Body of pancreas (tissue), 4 donors: ENCODE data around the gene DSCAM. TPM values are rescaled to one million over a fixed set of nuclear protein-coding genes. Genes with fewer than 3 reads are reported as not detected.

Experiments used
- ATAC-seq: fragments of 150-250 bp; one replicate; pipeline ENCODE4 v1.9.1; 2016
- DNase-seq, 4 donors: peaks; one replicate each; pipeline ENCODE4 v3.0.0-alpha.2; 2019
- H3K27ac ChIP-seq, 4 donors: fragments of 200-600 bp; sonication (generic); 1 replicate in 3 of 4; 2 replicates in 1 of 4; pipeline versions ENCODE4 v1.5.1 to v1.6.1; 2016 to 2019; ENCODE audit warnings: mild to moderate bottlenecking in 1 of 4, mixed read lengths in 1 of 4, moderate library complexity in 1 of 4
- H3K27me3 ChIP-seq, 2 donors: fragments of 200-600 bp; sonication (generic); one replicate each; pipeline ENCODE4 v1.6.0; 2016; ENCODE audit warnings: mild to moderate bottlenecking in 1 of 2
- H3K36me3 ChIP-seq, 2 donors: fragments of 200-600 bp; sonication (generic); replicated peaks in 1 of 2; 2 replicates each; pipeline ENCODE4 v1.5.1; 2016; ENCODE audit warnings: low read depth in 2 of 2; ENCODE audit not compliant: insufficient read depth in 1 of 2
- H3K4me1 ChIP-seq: fragments of 200-600 bp; sonication (generic); one replicate; pipeline ENCODE4 v1.6.0; 2016
- H3K4me3 ChIP-seq, 2 donors: fragments of 200-600 bp; sonication (generic); 1 replicate in 1 of 2; 2 replicates in 1 of 2; pipeline ENCODE4 v1.5.1; 2016 to 2019
- H3K9me3 ChIP-seq, 3 donors: fragments of 200-600 bp; sonication (generic); 1 replicate in 2 of 3; 2 replicates in 1 of 3; pipeline ENCODE4 v1.5.1; 2016
- POLR2A ChIP-seq, 3 donors: fragments of 450-650 bp; IDR thresholded peaks; one replicate each; pipeline ENCODE4 v1.6.1; 2016; ENCODE audit warnings: antibody characterized with exemption in 3 of 3, mild to moderate bottlenecking in 2 of 3
- WGBS, 2 donors: methylation state at CpG; one replicate each; pipeline ENCODE4 v1.1.5; 2017; 5-methylcytosine and 5-hydroxymethylcytosine counted together
- intact Hi-C: fragments of 100-400 bp; cut with DNase I; formaldehyde crosslinking; loops from one replicate; pipeline ENCODE4 v1.15.1; 2023
- total RNA-seq, 2 donors: library from RNA; depleted of rRNA; stranded (reverse); fragments of >200 nt; gene quantifications; one replicate each; pipeline ENCODE4 v1.1.0, GENCODE V29; 2016
- TF ChIP-seq, protein P1 (sequence below), 7 experiments: fragments of 450-650 bp in 4 of 7; fragments of 200-600 bp in 3 of 7; sonication (generic) in 3 of 7; IDR thresholded peaks; one replicate each; pipeline ENCODE4 v1.5.1; 2016 to 2019; ENCODE audit warnings: antibody characterized with exemption in 7 of 7

The DSCAM gene
- total RNA-seq, 2 donors from 2014 or later: 0.26 TPM; not detected in 1

DNA sequence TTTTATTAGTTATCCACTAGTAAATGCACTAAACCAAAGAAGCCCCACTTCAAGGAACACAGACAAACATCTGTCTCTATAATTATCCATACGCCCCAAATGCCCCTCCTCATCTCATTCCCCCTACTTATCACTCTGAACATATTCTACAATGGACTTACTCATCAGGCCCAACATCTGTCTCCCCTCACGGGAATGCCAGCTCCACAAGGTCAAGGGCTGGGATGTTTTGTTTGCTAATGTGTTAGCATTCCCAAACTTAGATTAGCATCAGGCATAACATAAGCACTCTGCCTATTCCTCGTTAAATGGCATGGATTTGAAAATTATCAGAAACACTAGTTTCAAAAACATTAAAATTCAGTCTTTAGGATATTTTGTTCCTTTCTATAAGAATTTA is 279.5 kb downstream of the DSCAM start:
- Histone ChIP-seq H3K4me3 (no peak overlapping the region), H3K36me3 (no peaks in the 10 kb centered on the region), H3K27me3 (no peaks in the 10 kb centered on the region), H3K27ac (no peak overlapping the region), H3K9me3 (no peaks in the 10 kb centered on the region), H3K4me1 (no peaks in the 10 kb centered on the region)
- TF ChIP-seq, protein P1, sequence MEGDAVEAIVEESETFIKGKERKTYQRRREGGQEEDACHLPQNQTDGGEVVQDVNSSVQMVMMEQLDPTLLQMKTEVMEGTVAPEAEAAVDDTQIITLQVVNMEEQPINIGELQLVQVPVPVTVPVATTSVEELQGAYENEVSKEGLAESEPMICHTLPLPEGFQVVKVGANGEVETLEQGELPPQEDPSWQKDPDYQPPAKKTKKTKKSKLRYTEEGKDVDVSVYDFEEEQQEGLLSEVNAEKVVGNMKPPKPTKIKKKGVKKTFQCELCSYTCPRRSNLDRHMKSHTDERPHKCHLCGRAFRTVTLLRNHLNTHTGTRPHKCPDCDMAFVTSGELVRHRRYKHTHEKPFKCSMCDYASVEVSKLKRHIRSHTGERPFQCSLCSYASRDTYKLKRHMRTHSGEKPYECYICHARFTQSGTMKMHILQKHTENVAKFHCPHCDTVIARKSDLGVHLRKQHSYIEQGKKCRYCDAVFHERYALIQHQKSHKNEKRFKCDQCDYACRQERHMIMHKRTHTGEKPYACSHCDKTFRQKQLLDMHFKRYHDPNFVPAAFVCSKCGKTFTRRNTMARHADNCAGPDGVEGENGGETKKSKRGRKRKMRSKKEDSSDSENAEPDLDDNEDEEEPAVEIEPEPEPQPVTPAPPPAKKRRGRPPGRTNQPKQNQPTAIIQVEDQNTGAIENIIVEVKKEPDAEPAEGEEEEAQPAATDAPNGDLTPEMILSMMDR (IDR thresholded peaks at IDR 0.05): no peak
- no peak for TF ChIP-seq POLR2A (IDR thresholded peaks at IDR 0.05)
- ATAC-seq: no peak
- 40 to 48% methylated on average over 3 of the region's 3 CpGs for WGBS, 2 donors
- intact Hi-C loops: no loop called here
- no peak for DNase-seq

DNA sequence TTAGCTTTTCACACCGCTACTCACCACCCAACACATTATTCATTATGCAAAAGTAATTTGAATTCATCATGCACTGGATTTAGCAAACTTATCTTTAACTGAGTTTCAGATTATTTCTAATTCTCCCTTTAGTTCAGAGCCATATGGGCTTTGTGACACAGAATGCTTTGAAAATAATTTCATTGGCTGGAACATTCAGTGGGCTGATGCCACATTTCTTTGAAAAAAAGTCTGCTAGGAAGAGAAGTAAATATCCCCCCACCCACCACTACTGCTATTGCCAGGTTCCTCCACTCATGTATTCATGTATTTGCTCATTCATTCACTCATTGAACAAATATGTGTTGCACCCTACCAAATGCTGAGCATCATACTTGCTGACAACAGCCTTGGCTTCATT is 280.5 kb downstream of the DSCAM start:
- TF ChIP-seq, protein P1 (IDR thresholded peaks at IDR 0.05): no peak
- TF ChIP-seq POLR2A (IDR thresholded peaks at IDR 0.05): no peak
- Histone ChIP-seq H3K9me3 (no peaks in the 10 kb centered on the region), H3K36me3 (no peaks in the 10 kb centered on the region), H3K4me3 (no peak overlapping the region), H3K27me3 (no peaks in the 10 kb centered on the region), H3K27ac (no peak overlapping the region), H3K4me1 (no peaks in the 10 kb centered on the region)
- WGBS, 2 donors: 40 to 75% methylated on average over 1 of the region's 1 CpG
- no peak for DNase-seq
- intact Hi-C loops: no loop called here
- ATAC-seq: no peak

DNA sequence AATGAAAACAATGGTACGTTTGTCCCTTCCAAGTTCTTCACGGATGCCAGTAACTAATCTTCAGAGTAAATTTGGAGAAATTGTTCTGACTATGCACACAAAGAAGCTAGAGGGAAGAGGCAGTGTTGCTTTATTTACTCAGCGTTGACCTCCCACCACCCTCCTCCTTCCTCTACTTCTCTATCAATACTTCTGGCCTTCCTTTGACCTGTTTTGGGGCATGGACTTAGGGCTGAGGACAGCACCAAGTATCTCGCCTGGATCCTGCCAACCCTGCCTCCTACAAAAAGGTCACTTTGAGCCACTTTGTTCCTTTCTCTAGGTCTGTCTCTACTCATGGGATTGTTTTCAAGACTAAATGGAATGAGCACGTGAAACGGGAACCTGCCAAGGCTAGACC is 282.6 kb downstream of the DSCAM start:
- ATAC-seq (no peak), DNase-seq (no peak)
- Histone ChIP-seq H3K9me3 (no peaks in the 10 kb centered on the region), H3K4me3 (no peak overlapping the region), H3K36me3 (no peaks in the 10 kb centered on the region), H3K4me1 (no peaks in the 10 kb centered on the region), H3K27me3 (no peaks in the 10 kb centered on the region), H3K27ac (no peak overlapping the region)
- no peak for TF ChIP-seq POLR2A (IDR thresholded peaks at IDR 0.05)
- TF ChIP-seq, protein P1 (IDR thresholded peaks at IDR 0.05): no peak
- WGBS, 2 donors: 45 to 53% methylated on average over 6 of the region's 6 CpGs
- intact Hi-C loops: no loop called here

DNA sequence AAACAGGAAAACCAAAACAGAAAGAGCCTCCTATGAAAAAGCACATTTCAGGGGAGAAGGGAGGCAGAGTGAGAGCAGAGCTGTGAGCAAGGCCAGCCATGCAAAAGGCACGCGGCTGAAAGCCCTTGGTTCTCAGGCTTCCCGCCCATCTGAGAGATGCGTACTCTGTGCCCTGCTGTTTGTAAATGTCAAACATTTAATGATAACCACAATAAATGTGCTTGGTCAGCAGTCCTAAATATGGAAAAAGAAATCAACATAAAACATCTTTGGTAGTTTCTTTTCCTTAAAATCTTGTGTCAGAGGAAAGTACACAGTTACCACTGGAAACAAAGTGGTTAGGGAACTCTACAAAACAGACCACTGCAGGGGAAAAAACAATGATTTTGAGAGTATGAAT is 283.1 kb downstream of the DSCAM start:
- intact Hi-C loops: no loop called here
- no peaks in the 10 kb centered on the region for H3K4me1 ChIP-seq
- no peak for ATAC-seq
- no peaks in the 10 kb centered on the region for H3K27me3 ChIP-seq
- no peaks in the 10 kb centered on the region for H3K36me3 ChIP-seq
- H3K9me3 ChIP-seq: no peaks in the 10 kb centered on the region
- H3K4me3 ChIP-seq: no peak overlapping the region
- DNase-seq: peak in 1 of 4 donors; percentile 20
- TF ChIP-seq, protein P1 (IDR thresholded peaks at IDR 0.05): no peak
- no peak for TF ChIP-seq POLR2A (IDR thresholded peaks at IDR 0.05)
- no peak overlapping the region for H3K27ac ChIP-seq
- 13 to 22% methylated on average over 4 of the region's 4 CpGs for WGBS, 2 donors

DNA sequence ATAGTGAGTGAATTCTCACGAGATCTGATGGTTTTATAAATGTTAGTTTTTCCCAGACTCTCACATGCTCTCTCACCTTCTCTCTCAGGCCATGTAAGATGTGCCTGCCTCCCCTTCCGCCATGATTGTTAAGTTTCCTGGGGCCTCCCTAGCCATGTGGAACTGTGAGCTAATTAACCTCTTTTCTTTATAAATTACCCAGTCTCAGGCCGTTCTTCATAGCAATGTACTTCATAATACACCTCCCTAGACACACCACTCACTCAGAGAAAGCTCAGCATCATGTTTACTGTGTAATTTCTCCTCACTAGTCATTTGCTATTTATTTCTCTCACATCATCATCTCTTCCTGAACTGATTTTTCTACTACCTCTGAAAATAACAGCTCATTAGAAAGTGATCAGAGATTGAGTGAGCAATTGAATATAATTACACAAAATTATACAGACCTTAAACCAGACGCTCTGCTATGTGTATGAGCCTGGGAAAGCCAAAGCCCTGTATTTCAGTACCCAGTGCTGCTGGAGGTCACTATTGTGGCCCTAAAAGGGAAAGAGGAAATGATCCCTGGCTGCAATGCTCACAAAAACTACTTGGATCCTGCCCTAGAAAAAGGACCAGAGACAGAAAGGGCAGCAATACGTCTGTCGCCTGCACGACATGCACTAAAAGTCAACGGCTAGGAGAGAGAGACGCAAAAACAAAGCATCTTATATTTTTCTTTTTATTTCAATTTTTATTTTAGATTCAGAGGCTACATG is 284.5 kb downstream of the DSCAM start:
- ATAC-seq (no peak), DNase-seq (no peak)
- no peaks in the 10 kb centered on the region for H3K9me3 ChIP-seq
- no peaks in the 10 kb centered on the region for H3K27me3 ChIP-seq
- intact Hi-C loops: no loop called here
- no peak overlapping the region for H3K4me3 ChIP-seq
- H3K27ac ChIP-seq: no peak overlapping the region
- H3K4me1 ChIP-seq: no peaks in the 10 kb centered on the region
- no peaks in the 10 kb centered on the region for H3K36me3 ChIP-seq
- WGBS, 2 donors: 70 to 71% methylated on average over 9 of the region's 9 CpGs
- no peak for TF ChIP-seq POLR2A (IDR thresholded peaks at IDR 0.05)
- TF ChIP-seq, protein P1 (IDR thresholded peaks at IDR 0.05): no peak
